K562 (cell line): ENCODE results near the gene USP32. TPM values are rescaled to one million over a fixed set of nuclear protein-coding genes. Genes with fewer than 3 reads are reported as not detected.

Source experiments
- KDM1A ChIP-seq, 2 experiments: fragments of 450-650 bp; IDR thresholded peaks; 2 replicates each; pipeline ENCODE4 v1.6.1; 2016; ENCODE audit warnings: mild to moderate bottlenecking in 2 of 2
- MCM2 ChIP-seq: fragments of 450-650 bp; IDR thresholded peaks from 2 replicates; pipeline ENCODE4 v1.6.1; 2017; ENCODE audit warnings: low read depth, mild to moderate bottlenecking
- NFATC3 ChIP-seq: fragments of 450-650 bp; IDR thresholded peaks from 2 replicates; pipeline ENCODE4 v1.6.1; 2017; ENCODE audit warnings: mild to moderate bottlenecking
- NFE2 ChIP-seq: IDR thresholded peaks from 2 replicates; pipeline ENCODE4 v1.6.1; 2014; ENCODE audit warnings: antibody characterized with exemption, low read depth
- SMC3 ChIP-seq: conservative IDR thresholded peaks from 2 replicates; pipeline ENCODE4 v1.6.1; 2011; ENCODE audit warnings: low read depth, low read length, improper control_type of control experiment; ENCODE audit not compliant: insufficient read depth
- ZKSCAN1 ChIP-seq: fragments of 150-350 bp; IDR thresholded peaks from 2 replicates; pipeline ENCODE4 v1.6.1; 2016; ENCODE audit warnings: low read depth, low read length
- polyA plus RNA-seq, 8 experiments: library from polyadenylated mRNA; depleted of rRNA in 4 of 8; stranded (reverse) in 5 of 8; unstranded in 3 of 8; fragments of >200 nt; fragmentation: Nextera tagmentation in 2 of 8; fragmentation: Illumina TruSeq in 1 of 8; extraction: Ambion mirVana in 2 of 8; extraction: Trizol in 1 of 8; gene quantifications; 2 replicates each; pipeline versions ENCODE4 v1.2.1 to v1.2.3, GENCODE V29; 2011 to 2014; ENCODE audit warnings: inconsistent platforms in 1 of 8, missing spikeins in 1 of 8
- total RNA-seq, 7 experiments: library from RNA; depleted of rRNA in 6 of 7; stranded (reverse); fragments of >200 nt in 6 of 7; fragmentation: Illumina TruSeq in 2 of 7; extraction: Trizol in 2 of 7; gene quantifications; 2 replicates each; pipeline versions ENCODE4 v1.2.1 to v1.2.3, GENCODE V29; 2011 to 2021; ENCODE audit warnings: low replicate concordance in 1 of 7
- TF ChIP-seq, protein P1 (sequence below): fragments of 250-450 bp; sonication (Bioruptor Pico); IDR thresholded peaks from 2 replicates; pipeline ENCODE4 v1.4.0; 2020; ENCODE audit warnings: mild to moderate bottlenecking, moderate library complexity

Gene USP32
- total and polyA plus RNA-seq, 9 of the 15 experiments (the other 6 are each of a cell fraction or from before 2014, with no cell fraction given), result 18.0 to 69.3 (median 47.1) TPM

DNA sequence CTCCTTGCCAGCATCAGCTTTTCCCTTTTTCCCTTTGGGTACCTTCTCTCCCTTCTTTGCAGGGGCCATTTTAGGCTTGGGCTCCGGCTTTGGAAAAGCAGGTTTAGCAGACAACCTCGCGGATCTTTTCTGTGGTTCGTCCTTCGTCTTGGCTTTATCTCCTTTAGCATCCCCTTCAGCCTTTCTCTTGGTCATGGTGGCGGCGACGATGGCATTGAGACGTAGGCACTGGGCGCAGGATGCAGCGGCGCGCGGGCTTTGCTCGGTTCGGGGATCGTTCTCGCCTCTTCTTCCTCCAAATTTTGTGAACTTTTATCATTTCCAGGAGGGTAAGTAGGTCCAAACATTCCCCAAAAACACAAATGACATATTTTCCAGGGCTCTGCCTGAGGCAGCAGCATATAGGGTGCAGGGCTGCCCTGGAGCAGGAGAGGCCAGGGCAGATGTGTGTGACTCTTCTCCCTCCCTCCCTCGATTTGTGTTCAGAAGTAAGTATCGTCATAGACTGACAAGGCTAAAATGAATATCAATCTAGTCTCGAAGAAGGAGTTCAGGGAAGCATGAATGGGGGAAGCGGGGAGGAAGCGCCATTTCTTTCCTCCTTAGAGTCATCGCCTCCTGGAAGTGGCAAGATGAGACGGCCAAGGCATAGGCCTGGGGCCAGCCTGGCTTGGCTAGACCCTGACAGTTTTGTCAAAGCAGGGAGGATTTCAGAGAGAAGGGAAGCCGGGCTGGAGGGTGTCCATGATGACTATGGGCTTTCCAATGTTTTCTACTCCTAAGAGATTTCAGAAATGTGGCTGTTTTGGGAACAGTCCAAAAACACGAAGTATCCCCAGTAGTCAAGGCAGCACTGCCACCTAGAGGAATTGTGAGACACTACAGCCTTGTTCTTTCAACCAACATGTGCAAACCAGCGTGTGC, 43.6 kb upstream of the USP32 start (continued):
- TF ChIP-seq, protein P1, sequence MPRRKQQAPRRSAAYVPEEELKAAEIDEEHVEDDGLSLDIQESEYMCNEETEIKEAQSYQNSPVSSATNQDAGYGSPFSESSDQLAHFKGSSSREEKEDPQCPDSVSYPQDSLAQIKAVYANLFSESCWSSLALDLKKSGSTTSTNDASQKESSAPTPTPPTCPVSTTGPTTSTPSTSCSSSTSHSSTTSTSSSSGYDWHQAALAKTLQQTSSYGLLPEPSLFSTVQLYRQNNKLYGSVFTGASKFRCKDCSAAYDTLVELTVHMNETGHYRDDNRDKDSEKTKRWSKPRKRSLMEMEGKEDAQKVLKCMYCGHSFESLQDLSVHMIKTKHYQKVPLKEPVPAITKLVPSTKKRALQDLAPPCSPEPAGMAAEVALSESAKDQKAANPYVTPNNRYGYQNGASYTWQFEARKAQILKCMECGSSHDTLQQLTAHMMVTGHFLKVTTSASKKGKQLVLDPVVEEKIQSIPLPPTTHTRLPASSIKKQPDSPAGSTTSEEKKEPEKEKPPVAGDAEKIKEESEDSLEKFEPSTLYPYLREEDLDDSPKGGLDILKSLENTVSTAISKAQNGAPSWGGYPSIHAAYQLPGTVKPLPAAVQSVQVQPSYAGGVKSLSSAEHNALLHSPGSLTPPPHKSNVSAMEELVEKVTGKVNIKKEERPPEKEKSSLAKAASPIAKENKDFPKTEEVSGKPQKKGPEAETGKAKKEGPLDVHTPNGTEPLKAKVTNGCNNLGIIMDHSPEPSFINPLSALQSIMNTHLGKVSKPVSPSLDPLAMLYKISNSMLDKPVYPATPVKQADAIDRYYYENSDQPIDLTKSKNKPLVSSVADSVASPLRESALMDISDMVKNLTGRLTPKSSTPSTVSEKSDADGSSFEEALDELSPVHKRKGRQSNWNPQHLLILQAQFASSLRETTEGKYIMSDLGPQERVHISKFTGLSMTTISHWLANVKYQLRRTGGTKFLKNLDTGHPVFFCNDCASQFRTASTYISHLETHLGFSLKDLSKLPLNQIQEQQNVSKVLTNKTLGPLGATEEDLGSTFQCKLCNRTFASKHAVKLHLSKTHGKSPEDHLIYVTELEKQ (CRISPR knock-in tag), result no peak
- TF ChIP-seq KDM1A (IDR thresholded peaks at IDR 0.05) (0 out of 4 replicates have a peak, but pooled peaks of 1 of the 2 experiments have one; percentile 29), MCM2 (no peak), SMC3 (peak; percentile 95), ZKSCAN1 (no peak), NFE2 (0 out of 2 replicates have a peak, but pooled peaks have one; percentile 22), NFATC3 (no peak)
